ENCODE data around the gene ARL4D. TPM values are rescaled to one million over a fixed set of nuclear protein-coding genes. Genes with fewer than 3 reads are reported as not detected.

The ARL4D gene
- total RNA-seq, 1 donor from 2014 or later, result 5.9 TPM

DNA sequence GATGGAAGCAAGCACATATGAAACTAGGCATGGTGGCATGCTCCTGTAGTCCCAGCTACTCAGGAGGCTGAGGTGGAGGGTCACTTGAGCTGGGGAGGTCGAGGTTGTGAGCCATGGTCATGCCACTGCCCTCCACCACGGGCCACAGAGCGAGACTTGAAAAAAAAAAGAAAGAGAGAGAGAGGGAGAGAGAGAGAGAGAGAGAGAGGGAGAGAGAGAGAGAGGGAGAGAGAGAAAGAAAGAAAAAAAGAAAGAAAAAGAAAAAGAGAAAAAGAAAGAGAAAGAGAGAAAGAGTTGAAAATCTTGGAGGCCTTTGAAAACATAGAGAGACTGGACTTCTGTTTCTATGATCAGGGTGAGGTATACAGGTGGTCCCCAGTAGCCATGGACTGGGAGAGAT lies 15.4 kb upstream of the ARL4D start:
- no peak for DNase-seq (ENCODE audit: low spot score, unreplicated experiment)
- Mint-ChIP-seq H3K27me3 (no peaks in the 10 kb centered on the region), H3K4me1 (ENCODE audit: low read depth) (peaks cover 2% of the 10 kb centered on the region), H3K36me3 (ENCODE audit: insufficient read depth) (peaks cover 2% of the 10 kb centered on the region), H3K27ac (no peak overlapping the region), H3K4me3 (ENCODE audit: low read depth) (no peak overlapping the region), H3K9me3 (ENCODE audit: low read depth) (peaks cover 10% of the 10 kb centered on the region)
- TF ChIP-seq, protein P1, sequence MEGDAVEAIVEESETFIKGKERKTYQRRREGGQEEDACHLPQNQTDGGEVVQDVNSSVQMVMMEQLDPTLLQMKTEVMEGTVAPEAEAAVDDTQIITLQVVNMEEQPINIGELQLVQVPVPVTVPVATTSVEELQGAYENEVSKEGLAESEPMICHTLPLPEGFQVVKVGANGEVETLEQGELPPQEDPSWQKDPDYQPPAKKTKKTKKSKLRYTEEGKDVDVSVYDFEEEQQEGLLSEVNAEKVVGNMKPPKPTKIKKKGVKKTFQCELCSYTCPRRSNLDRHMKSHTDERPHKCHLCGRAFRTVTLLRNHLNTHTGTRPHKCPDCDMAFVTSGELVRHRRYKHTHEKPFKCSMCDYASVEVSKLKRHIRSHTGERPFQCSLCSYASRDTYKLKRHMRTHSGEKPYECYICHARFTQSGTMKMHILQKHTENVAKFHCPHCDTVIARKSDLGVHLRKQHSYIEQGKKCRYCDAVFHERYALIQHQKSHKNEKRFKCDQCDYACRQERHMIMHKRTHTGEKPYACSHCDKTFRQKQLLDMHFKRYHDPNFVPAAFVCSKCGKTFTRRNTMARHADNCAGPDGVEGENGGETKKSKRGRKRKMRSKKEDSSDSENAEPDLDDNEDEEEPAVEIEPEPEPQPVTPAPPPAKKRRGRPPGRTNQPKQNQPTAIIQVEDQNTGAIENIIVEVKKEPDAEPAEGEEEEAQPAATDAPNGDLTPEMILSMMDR (IDR thresholded peaks at IDR 0.05; ENCODE audit: unreplicated experiment), result no peak

DNA sequence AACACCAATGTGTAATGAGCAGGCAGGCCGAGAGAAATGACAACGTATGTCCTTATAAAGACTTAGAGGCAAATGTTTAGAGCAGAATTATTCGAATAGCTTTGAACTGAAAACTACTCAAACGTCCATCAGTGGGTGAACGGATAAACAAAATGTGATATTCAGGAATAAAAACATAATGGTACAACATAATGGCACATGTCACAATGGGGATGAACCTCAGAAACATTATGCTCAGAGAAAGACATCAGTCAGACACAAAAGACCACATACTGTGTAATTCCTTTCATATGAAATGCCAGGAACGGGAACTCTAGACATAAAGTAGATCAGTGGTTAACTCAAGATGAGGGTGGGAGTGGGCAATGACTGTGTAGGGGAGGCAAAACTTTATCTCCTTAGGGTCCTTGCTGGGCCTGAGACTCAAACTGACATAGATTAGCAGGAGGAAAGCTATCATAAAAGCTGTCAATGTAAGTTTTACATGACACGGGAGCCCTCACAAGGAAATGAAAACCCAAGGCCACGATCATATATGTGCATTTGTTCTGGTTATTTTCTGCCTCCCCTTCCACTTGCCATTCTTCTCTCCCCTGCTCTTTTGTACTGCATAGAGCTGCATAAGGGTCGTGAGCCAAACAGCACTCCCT lies 14.8 kb upstream of the ARL4D start:
- TF ChIP-seq, protein P1 (IDR thresholded peaks at IDR 0.05; ENCODE audit: unreplicated experiment), result no peak
- no peaks in the 10 kb centered on the region for H3K36me3 Mint-ChIP-seq (ENCODE audit: insufficient read depth)
- H3K9me3 Mint-ChIP-seq (ENCODE audit: low read depth), result peaks cover 10% of the 10 kb centered on the region
- DNase-seq (ENCODE audit: low spot score, unreplicated experiment), result no peak
- H3K4me3 Mint-ChIP-seq (ENCODE audit: low read depth), result no peak overlapping the region
- peaks cover 2% of the 10 kb centered on the region for H3K4me1 Mint-ChIP-seq (ENCODE audit: low read depth)
- no peaks in the 10 kb centered on the region for H3K27me3 Mint-ChIP-seq
- no peak overlapping the region for H3K27ac Mint-ChIP-seq

DNA sequence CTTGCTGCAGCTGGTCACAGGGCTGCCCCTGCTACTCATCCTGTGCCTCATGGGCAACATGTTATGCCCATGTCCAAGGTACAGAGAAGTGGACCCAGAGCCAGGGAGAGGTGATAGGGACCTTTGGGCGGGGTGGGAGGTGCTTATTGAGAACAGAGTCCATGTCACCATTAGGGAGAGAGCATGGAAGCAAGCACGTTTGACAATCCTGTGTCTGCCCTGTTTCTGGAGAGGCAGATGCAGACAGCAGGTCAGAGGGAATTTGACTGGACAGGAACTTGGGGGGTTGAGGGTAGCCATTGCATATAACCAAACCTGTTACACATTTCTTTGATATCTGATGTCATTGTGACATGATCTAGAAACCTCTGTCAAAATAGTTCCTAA lies 14.3 kb upstream of the ARL4D start:
- no peak for DNase-seq (ENCODE audit: low spot score, unreplicated experiment)

DNA sequence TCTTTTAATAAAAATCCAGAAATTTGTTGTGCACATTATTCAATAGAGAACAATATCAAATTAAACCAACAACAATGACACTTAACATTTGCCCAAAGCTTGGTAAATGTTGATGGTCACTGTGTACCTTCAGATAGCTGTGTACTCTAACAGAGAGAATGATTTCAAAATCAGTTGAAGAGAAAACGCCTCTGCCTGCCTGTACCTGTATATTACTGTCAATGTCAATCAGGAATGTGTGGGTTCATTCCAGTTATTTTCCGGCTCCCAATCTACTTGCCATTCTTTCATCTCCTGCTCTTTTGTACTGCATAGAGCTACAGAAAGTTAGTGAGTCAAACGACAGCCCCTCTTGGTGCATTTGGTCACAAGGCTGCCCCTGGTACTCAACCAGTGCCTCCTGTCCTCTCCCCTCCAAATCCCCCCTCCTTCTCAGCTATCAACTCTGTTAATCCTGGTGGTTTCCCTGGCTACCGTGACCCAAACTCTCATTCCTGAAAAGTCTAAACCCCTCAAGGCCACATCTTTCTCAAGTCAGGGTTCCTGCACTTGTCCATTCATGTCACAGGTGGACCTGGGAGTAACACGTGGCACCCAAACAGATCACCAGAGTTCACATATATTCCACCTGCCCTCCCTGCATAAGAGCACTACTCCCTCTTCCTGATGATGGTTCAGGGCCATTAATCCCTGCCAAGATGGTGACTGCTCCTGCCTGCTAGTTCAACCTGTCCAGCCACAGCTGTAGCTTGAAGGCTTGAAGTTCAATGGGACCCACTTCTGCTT lies 13.6 kb upstream of the ARL4D start:
- no peak overlapping the region for H3K27ac Mint-ChIP-seq
- H3K36me3 Mint-ChIP-seq (ENCODE audit: insufficient read depth), result no peaks in the 10 kb centered on the region
- TF ChIP-seq, protein P1 (IDR thresholded peaks at IDR 0.05; ENCODE audit: unreplicated experiment), result no peak
- H3K27me3 Mint-ChIP-seq, result no peaks in the 10 kb centered on the region
- peaks cover 8% of the 10 kb centered on the region for H3K4me1 Mint-ChIP-seq (ENCODE audit: low read depth)
- H3K9me3 Mint-ChIP-seq (ENCODE audit: low read depth), result peaks cover 5% of the 10 kb centered on the region
- no peak for DNase-seq (ENCODE audit: low spot score, unreplicated experiment)
- no peak overlapping the region for H3K4me3 Mint-ChIP-seq (ENCODE audit: low read depth)

More for the DNA sequence above, 14.3 kb upstream of the ARL4D start:
- peaks cover 4% of the 10 kb centered on the region for H3K4me1 Mint-ChIP-seq (ENCODE audit: low read depth)
- TF ChIP-seq, protein P1 (IDR thresholded peaks at IDR 0.05; ENCODE audit: unreplicated experiment), result no peak
- no peaks in the 10 kb centered on the region for H3K36me3 Mint-ChIP-seq (ENCODE audit: insufficient read depth)
- H3K9me3 Mint-ChIP-seq (ENCODE audit: low read depth), result peaks cover 10% of the 10 kb centered on the region
- H3K27me3 Mint-ChIP-seq, result no peaks in the 10 kb centered on the region
- H3K4me3 Mint-ChIP-seq (ENCODE audit: low read depth), result no peak overlapping the region
- no peak overlapping the region for H3K27ac Mint-ChIP-seq

DNA sequence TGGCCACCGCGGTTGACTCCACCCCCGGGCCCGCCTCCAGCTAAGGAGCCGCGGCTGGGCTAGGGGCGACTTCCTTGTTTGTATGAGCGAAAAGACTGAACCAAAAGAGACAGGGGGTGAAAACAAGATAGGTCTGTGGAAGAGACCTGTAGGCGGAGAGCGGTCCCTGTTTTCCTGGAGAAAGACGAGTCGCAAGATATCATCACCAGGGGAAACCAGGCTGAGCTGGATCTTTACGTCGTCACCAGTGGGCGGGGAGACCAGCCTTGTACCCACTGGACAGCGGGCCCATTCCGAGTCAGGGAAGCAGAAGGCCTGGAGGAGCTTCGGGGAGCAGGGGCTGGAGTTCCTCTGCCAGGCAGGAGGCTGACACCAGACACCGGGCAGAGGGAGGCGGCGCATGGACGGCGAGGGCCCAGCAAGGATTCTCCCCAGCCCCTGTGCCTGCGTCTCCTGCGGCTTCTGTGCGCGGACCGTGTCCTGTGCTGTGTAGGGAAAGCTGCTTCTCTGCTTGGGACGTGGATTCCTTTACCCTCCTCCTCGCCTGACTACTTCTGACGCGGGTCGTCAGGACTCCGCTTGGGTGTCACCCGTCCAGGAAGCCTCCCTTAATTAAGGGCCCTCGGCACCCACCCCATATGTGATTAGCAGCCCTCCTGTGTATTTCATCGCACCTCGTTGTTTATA lies 10.3 kb upstream of the ARL4D start:
- Mint-ChIP-seq H3K9me3 (ENCODE audit: low read depth) (no peaks in the 10 kb centered on the region), H3K27ac (peak overlapping the region; percentile 97), H3K36me3 (ENCODE audit: insufficient read depth) (no peaks in the 10 kb centered on the region), H3K27me3 (no peaks in the 10 kb centered on the region), H3K4me1 (ENCODE audit: low read depth) (peaks cover 8% of the 10 kb centered on the region), H3K4me3 (ENCODE audit: low read depth) (peak overlapping the region; percentile 87)
- TF ChIP-seq, protein P1 (IDR thresholded peaks at IDR 0.05; ENCODE audit: unreplicated experiment), result no peak
- DNase-seq (ENCODE audit: low spot score, unreplicated experiment), result peak; percentile 80
